LNCAP (cell line): Measurements from ENCODE around the gene SELENOH.

Experiments used
- CTCF ChIP-seq: fragments of 450-650 bp; IDR thresholded peaks from 2 replicates; pipeline ENCODE4 v1.5.1; 2017; ENCODE audit warnings: mild to moderate bottlenecking

The SELENOH gene

GRCh38 chr11:57764972-57765371, 23.7 kb downstream of the SELENOH start:
- no peak for TF ChIP-seq CTCF

- no peak for TF ChIP-seq CTCF
These were observed 29.5 kb downstream of the SELENOH start for GRCh38 chr11:57770793-57771192.

GRCh38 chr11:57771365-57771764, 30.1 kb downstream of the SELENOH start:
- TF ChIP-seq CTCF: no peak

GRCh38 chr11:57772562-57772961, 31.3 kb downstream of the SELENOH start:
- no peak for TF ChIP-seq CTCF

GRCh38 chr11:57773026-57773598, 31.8 kb downstream of the SELENOH start:
- no peak for TF ChIP-seq CTCF

GRCh38 chr11:57775491-57775890, 34.2 kb downstream of the SELENOH start:
- TF ChIP-seq CTCF: no peak

GRCh38 chr11:57776031-57776521, 34.8 kb downstream of the SELENOH start:
- no peak for TF ChIP-seq CTCF

- TF ChIP-seq CTCF: no peak
These were observed 35.4 kb downstream of the SELENOH start for GRCh38 chr11:57776577-57777210.
